Natural killer cell (primary cell): ENCODE results near the gene ZNF669. TPM values are rescaled to one million over a fixed set of nuclear protein-coding genes. Genes with fewer than 3 reads are reported as not detected.

ENCODE experiments used
- ATAC-seq, 3 donors: fragments of 150-1000 bp in 2 of 3; fragments of 200-7000 bp in 1 of 3; cut with Tn5 transposase; 1 replicate in 1 of 3; 2 replicates in 2 of 3; pipeline ENCODE4 v1.10.0; 2021; ENCODE audit warnings: mild to moderate bottlenecking in 2 of 3, moderate library complexity in 2 of 3
- DNase-seq, 2 donors: peaks; one replicate each; pipeline versions ENCODE4 v3.0.0 to v3.0.0-alpha.2; 2013 to 2021; ENCODE audit warnings: mixed read lengths in 1 of 2
- H3K27ac ChIP-seq: one replicate; pipeline ENCODE4 v1.5.1; 2013; ENCODE audit warnings: mild to moderate bottlenecking, low read length
- H3K27me3 ChIP-seq: one replicate; pipeline ENCODE4 v1.6.1; 2013; ENCODE audit warnings: low read length; ENCODE audit not compliant: control insufficient read depth, insufficient read depth
- H3K36me3 ChIP-seq: one replicate; pipeline ENCODE4 v1.6.1; 2013; ENCODE audit warnings: low read length; ENCODE audit not compliant: control insufficient read depth, insufficient read depth
- H3K4me1 ChIP-seq: one replicate; pipeline ENCODE4 v1.6.1; 2013; ENCODE audit warnings: low read length; ENCODE audit not compliant: control insufficient read depth, insufficient read depth
- H3K4me3 ChIP-seq: one replicate; pipeline ENCODE4 v1.5.1; 2013; ENCODE audit warnings: low read length
- H3K9me3 ChIP-seq: one replicate; pipeline ENCODE4 v1.6.1; 2013; ENCODE audit warnings: low read length; ENCODE audit not compliant: control insufficient read depth, insufficient read depth
- H3K27ac Mint-ChIP-seq, 2 donors: one replicate each; pipeline ENCODE4 v1.8.0; 2022; ENCODE audit warnings: mild to moderate bottlenecking in 2 of 2, mixed read lengths in 2 of 2, moderate library complexity in 1 of 2
- H3K27me3 Mint-ChIP-seq, 2 donors: one replicate each; pipeline ENCODE4 v1.8.0; 2022; ENCODE audit warnings: low read depth in 2 of 2, mixed read lengths in 2 of 2
- H3K36me3 Mint-ChIP-seq: one replicate; pipeline ENCODE4 v1.8.0; 2022; ENCODE audit warnings: mixed read lengths
- H3K4me1 Mint-ChIP-seq, 2 donors: one replicate each; pipeline ENCODE4 v1.8.0; 2022; ENCODE audit warnings: mixed read lengths in 2 of 2
- H3K4me3 Mint-ChIP-seq: one replicate; pipeline ENCODE4 v1.8.0; 2022; ENCODE audit warnings: mild to moderate bottlenecking, moderate library complexity, mixed read lengths
- H3K9me3 Mint-ChIP-seq, 2 donors: one replicate each; pipeline ENCODE4 v1.8.0; 2022; ENCODE audit warnings: mixed read lengths in 2 of 2
- CTCF ChIP-seq: fragments of 200-600 bp; IDR thresholded peaks from one replicate; pipeline ENCODE4 v1.8.0; 2022; ENCODE audit warnings: antibody characterized with exemption
- WGBS: methylation state at CpG from one replicate; pipeline ENCODE4 v1.1.7; 2013; ENCODE audit warnings: missing lambda C conversion rate; ENCODE audit not compliant: insufficient coverage; 5-methylcytosine and 5-hydroxymethylcytosine counted together
- intact Hi-C: fragments of 100-400 bp; cut with micrococcal nuclease; formaldehyde crosslinking; loops from one replicate; pipeline ENCODE4 v1.14.2; 2022
- total RNA-seq, 4 donors: library from RNA; stranded (reverse); fragments of 120-200 nt in 1 of 4; gene quantifications; one replicate each; pipeline versions ENCODE4 v1.2.3 to v1.2.4, GENCODE V29; 2013 to 2022

Gene ZNF669
- total RNA-seq, 3 donors from 2014 or later (not counting 1 experiment from before 2014, with no cell fraction given): 16.2 to 18.3 (median 17.0) TPM

GRCh38 chr1:247078258-247079140, 25.7 kb downstream of the ZNF669 start, which contains the start of gene ZNF670:
Gene ZNF670, minus strand, starts transcription at chr1:247078811. Its CDS starts 215 bp downstream, at chr1:247078596.
- Histone ChIP-seq H3K9me3 (no peaks in the 10 kb centered on the region), H3K27me3 (no peaks in the 10 kb centered on the region), H3K27ac (peak within 1 kb of the TSS; percentile 22), H3K4me3 (peak within 1 kb of the TSS; percentile 82), H3K36me3 (no peaks in the 10 kb centered on the region), H3K4me1 (peaks cover 19% of the 10 kb centered on the region)
- H3K4me3 Mint-ChIP-seq: peak within 1 kb of the TSS; percentile 91
- peak within 1 kb of the TSS; percentile 68 to 80 for H3K27ac Mint-ChIP-seq
- ATAC-seq (peak; percentile 94 to 97 (median 97)), DNase-seq (peak; percentile 73 to 90)
- peaks cover 33 to 38% of the 10 kb centered on the region in 2 donors for H3K4me1 Mint-ChIP-seq
- peak; percentile 40 for TF ChIP-seq CTCF
- H3K9me3 Mint-ChIP-seq: no peaks in the 10 kb centered on the region
- H3K36me3 Mint-ChIP-seq: no peaks in the 10 kb centered on the region
- H3K27me3 Mint-ChIP-seq: peaks cover 4 to 8% of the 10 kb centered on the region in 2 donors
- intact Hi-C loops: loop anchor here (2.0 to 5.0 kb wide), 2 partner anchors 26 to 146 kb away; partner anchors contain the start of genes AHCTF1 and ZNF669
- under 1% methylated on average over 56 of the region's 57 CpGs for WGBS

GRCh38 chr1:247077876-247078257, 26.3 kb downstream of the ZNF669 start:
- H3K4me3 ChIP-seq: peak overlapping the region; percentile 82
- peak overlapping the region; percentile 22 for H3K27ac ChIP-seq
- peaks cover 33 to 38% of the 10 kb centered on the region in 2 donors for H3K4me1 Mint-ChIP-seq
- H3K9me3 Mint-ChIP-seq: no peaks in the 10 kb centered on the region
- TF ChIP-seq CTCF: no peak
- H3K4me3 Mint-ChIP-seq: peak overlapping the region; percentile 91
- H3K36me3 ChIP-seq: no peaks in the 10 kb centered on the region
- WGBS: 0% methylated on average over 7 of the region's 8 CpGs
- peaks cover 19% of the 10 kb centered on the region for H3K4me1 ChIP-seq
- H3K9me3 ChIP-seq: no peaks in the 10 kb centered on the region
- H3K27me3 ChIP-seq: no peaks in the 10 kb centered on the region
- ATAC-seq (no peak), DNase-seq (peak in 1 of 2 donors; percentile 48)
- intact Hi-C loops: loop anchor here (2.0 to 5.0 kb wide), 2 partner anchors 27 to 146 kb away; partner anchors contain the start of genes AHCTF1 and ZNF669
- peaks cover 4 to 8% of the 10 kb centered on the region in 2 donors for H3K27me3 Mint-ChIP-seq
- H3K36me3 Mint-ChIP-seq: no peaks in the 10 kb centered on the region
- peak overlapping the region; percentile 68 to 80 for H3K27ac Mint-ChIP-seq

- no peak for ATAC-seq
These were observed 26.9 kb downstream of the ZNF669 start for GRCh38 chr1:247077213-247077612.

More at GRCh38 chr1:247077213-247077612, 26.9 kb downstream of the ZNF669 start:
- Mint-ChIP-seq H3K27ac (peak overlapping the region; percentile 68 to 80), H3K27me3 (peaks cover 2 to 8% of the 10 kb centered on the region in 2 donors), H3K4me3 (peak overlapping the region; percentile 91), H3K4me1 (peaks cover 33 to 38% of the 10 kb centered on the region in 2 donors), H3K36me3 (no peaks in the 10 kb centered on the region), H3K9me3 (no peaks in the 10 kb centered on the region)
- DNase-seq: peak in 1 of 2 donors; percentile 8
- no peak for TF ChIP-seq CTCF
- intact Hi-C loops: loop anchor here (5.0 kb wide), 1 partner anchor 145 kb away; the partner anchor contains the start of gene AHCTF1
- Histone ChIP-seq H3K27me3 (no peaks in the 10 kb centered on the region), H3K27ac (no peak overlapping the region), H3K4me1 (peaks cover 19% of the 10 kb centered on the region), H3K36me3 (no peaks in the 10 kb centered on the region), H3K9me3 (no peaks in the 10 kb centered on the region), H3K4me3 (no peak overlapping the region)
- WGBS: 100% methylated on average over 2 of the region's 3 CpGs
